HG02981 (cell line): Measurements from ENCODE around the gene TANK.
"Not testable (repeated sequence)": the region's sequence is repeated elsewhere in the genome, so short reads cannot be mapped to it uniquely, and the experiment has no call there.

Source experiments
- ATAC-seq: cut with Tn5 transposase; IDR thresholded peaks from one replicate; pipeline ENCODE4 v1.9.1; 2021; ENCODE audit warnings: mild to moderate bottlenecking, moderate library complexity; ENCODE audit not compliant: unreplicated experiment

The TANK gene

GRCh38 chr2:161166538-161167409, 6.5 kb downstream of the TANK start:
- ATAC-seq, result peak; percentile 74

GRCh38 chr2:161169335-161169734, 9.1 kb downstream of the TANK start:
- no peak for ATAC-seq

GRCh38 chr2:161170377-161170776, 10.1 kb downstream of the TANK start:
- ATAC-seq, result no peak

- ATAC-seq, result peak; percentile 27
Observed at GRCh38 chr2:161170958-161171932, 11.0 kb downstream of the TANK start.

GRCh38 chr2:161172901-161173540, 12.8 kb downstream of the TANK start:
- ATAC-seq, result peak; percentile 44

- no peak for ATAC-seq
Observed at GRCh38 chr2:161173541-161174194, 13.4 kb downstream of the TANK start.

- no peak for ATAC-seq
Observed at GRCh38 chr2:161177969-161178368, 17.7 kb downstream of the TANK start.

- no peak for ATAC-seq
Observed at GRCh38 chr2:161178756-161179155, 18.5 kb downstream of the TANK start.

- no peak for ATAC-seq
Observed at GRCh38 chr2:161190050-161190449, 29.8 kb downstream of the TANK start.

- ATAC-seq, result not testable (repeated sequence)
Observed at GRCh38 chr2:161195602-161196001, 35.4 kb downstream of the TANK start.

GRCh38 chr2:161199912-161200701, 39.9 kb downstream of the TANK start:
- ATAC-seq, result peak; percentile 86

- no peak for ATAC-seq
Observed at GRCh38 chr2:161204846-161205245, 44.6 kb downstream of the TANK start.

- ATAC-seq, result no peak
Observed at GRCh38 chr2:161206471-161207032, 46.3 kb downstream of the TANK start.

- ATAC-seq, result no peak
Observed at GRCh38 chr2:161207941-161208340, 47.7 kb downstream of the TANK start.

- ATAC-seq, result no peak
Observed at GRCh38 chr2:161208527-161209139, 48.4 kb downstream of the TANK start.

GRCh38 chr2:161209902-161210301, 49.7 kb downstream of the TANK start:
- ATAC-seq, result no peak

- ATAC-seq, result no peak
Observed at GRCh38 chr2:161217597-161218185, 57.5 kb downstream of the TANK start.

GRCh38 chr2:161219211-161219610, 59.0 kb downstream of the TANK start:
- ATAC-seq, result no peak
